Glutamatergic neuron (in vitro differentiated cells): ENCODE data around the gene BLOC1S3. TPM values are rescaled to one million over a fixed set of nuclear protein-coding genes. Genes with fewer than 3 reads are reported as not detected.
A peak's percentile ranks its signal among the peaks of the same experiment; 100 is the strongest.

Experiments
- DNase-seq: peaks from one replicate; pipeline ENCODE4 v3.0.0; 2022
- H3K27ac Mint-ChIP-seq: one replicate; pipeline ENCODE4 v1.8.0; 2020; ENCODE audit warnings: mild to moderate bottlenecking, mixed read lengths, inconsistent platforms; ENCODE audit not compliant: unreplicated experiment
- H3K27me3 Mint-ChIP-seq: one replicate; pipeline ENCODE4 v1.8.0; 2020; ENCODE audit warnings: mild to moderate bottlenecking, moderate library complexity, mixed read lengths, inconsistent platforms; ENCODE audit not compliant: unreplicated experiment
- H3K36me3 Mint-ChIP-seq: one replicate; pipeline ENCODE4 v1.8.0; 2020; ENCODE audit warnings: mild to moderate bottlenecking, mixed read lengths, inconsistent platforms; ENCODE audit not compliant: unreplicated experiment
- H3K4me1 Mint-ChIP-seq: one replicate; pipeline ENCODE4 v1.8.0; 2020; ENCODE audit warnings: mild to moderate bottlenecking, low read depth, mixed read lengths, inconsistent platforms; ENCODE audit not compliant: unreplicated experiment
- H3K4me3 Mint-ChIP-seq: one replicate; pipeline ENCODE4 v1.8.0; 2020; ENCODE audit warnings: mild to moderate bottlenecking, mixed read lengths, inconsistent platforms; ENCODE audit not compliant: unreplicated experiment
- H3K9me3 Mint-ChIP-seq: one replicate; pipeline ENCODE4 v1.8.0; 2020; ENCODE audit warnings: mild to moderate bottlenecking, moderate library complexity, mixed read lengths, inconsistent platforms; ENCODE audit not compliant: unreplicated experiment
- CTCF ChIP-seq: fragments of 200-600 bp; sonication (generic); IDR thresholded peaks from one replicate; pipeline ENCODE4 v1.5.0; 2021; ENCODE audit not compliant: partially characterized antibody, unreplicated experiment
- total RNA-seq: library from RNA; stranded (reverse); fragmentation: NEBNext Ultra II Directional; extraction: Animal tissue kit (Norgen Biotek cat#: 25700); gene quantifications from one replicate; pipeline ENCODE4 v1.2.1, GENCODE V29; 2021; ENCODE audit not compliant: unreplicated experiment

Gene BLOC1S3
- total RNA-seq, 1 donor from 2014 or later, result 8.1 TPM

GRCh38 chr19:45153339-45154063, 25.1 kb upstream of the BLOC1S3 start:
- TF ChIP-seq CTCF, result no peak
- Mint-ChIP-seq H3K27ac (peak overlapping the region; percentile 17), H3K9me3 (peaks cover 18% of the 10 kb centered on the region), H3K27me3 (peaks cover 15% of the 10 kb centered on the region), H3K4me3 (peak overlapping the region; percentile 79), H3K36me3 (no peaks in the 10 kb centered on the region), H3K4me1 (peaks cover 8% of the 10 kb centered on the region)
- DNase-seq, result peak; percentile 87

- DNase-seq, result no peak
- Mint-ChIP-seq H3K36me3 (no peaks in the 10 kb centered on the region), H3K4me3 (peak overlapping the region; percentile 79), H3K27ac (peak overlapping the region; percentile 17), H3K27me3 (peaks cover 15% of the 10 kb centered on the region), H3K4me1 (peaks cover 8% of the 10 kb centered on the region), H3K9me3 (peaks cover 15% of the 10 kb centered on the region)
- no peak for TF ChIP-seq CTCF
Observed at GRCh38 chr19:45154064-45154827, 24.3 kb upstream of the BLOC1S3 start.

GRCh38 chr19:45156011-45156630, 22.5 kb upstream of the BLOC1S3 start:
- H3K27me3 Mint-ChIP-seq, result peaks cover 13% of the 10 kb centered on the region
- peaks cover 16% of the 10 kb centered on the region for H3K9me3 Mint-ChIP-seq

GRCh38 chr19:45156751-45157150, 21.8 kb upstream of the BLOC1S3 start:
- Mint-ChIP-seq H3K27me3 (peaks cover 13% of the 10 kb centered on the region), H3K4me3 (no peak overlapping the region), H3K27ac (no peak overlapping the region), H3K36me3 (no peaks in the 10 kb centered on the region), H3K4me1 (peaks cover 17% of the 10 kb centered on the region), H3K9me3 (peaks cover 16% of the 10 kb centered on the region)
- DNase-seq, result no peak
- no peak for TF ChIP-seq CTCF

More at GRCh38 chr19:45156011-45156630, 22.5 kb upstream of the BLOC1S3 start:
- no peak overlapping the region for H3K27ac Mint-ChIP-seq
- H3K36me3 Mint-ChIP-seq, result no peaks in the 10 kb centered on the region
- no peak overlapping the region for H3K4me3 Mint-ChIP-seq
- no peak for DNase-seq
- no peak for TF ChIP-seq CTCF
- H3K4me1 Mint-ChIP-seq, result peaks cover 17% of the 10 kb centered on the region
